ENCODE results near the gene FGD2. TPM values are rescaled to one million over a fixed set of nuclear protein-coding genes. Genes with fewer than 3 reads are reported as not detected.

Gene FGD2
- total and polyA plus RNA-seq, 9 of the 15 experiments (the other 6 are each of a cell fraction or from before 2014, with no cell fraction given) = 0.09 TPM; not detected in 8

- WGBS (ENCODE audit: insufficient coverage, low coverage, missing lambda C conversion rate) = 2% methylated on average over 8 of the region's 8 CpGs
- BruUV-seq (replicated peaks) = no TSS peak
- H3K27ac ChIP-seq (ENCODE audit: extremely low read depth, low read depth, low read length) = peak overlapping the region; percentile 84
- TF ChIP-seq ARNT (IDR thresholded peaks at IDR 0.05) = 0 out of 4 replicates have a peak, but pooled peaks of 1 of the 2 experiments have one; percentile 26
- 0 out of 2 replicates have a peak, but pooled peaks have one; percentile 22 for TF ChIP-seq NBN (IDR thresholded peaks at IDR 0.05; ENCODE audit: low read depth)
- peak; percentile 70; the same call in 1 of the 2 replicates for TF ChIP-seq KAT7 (CRISPR knock-in tag; IDR thresholded peaks at IDR 0.05; ENCODE audit: borderline replicate concordance)
- 0 out of 2 replicates have a peak, but pooled peaks have one; percentile 31 for TF ChIP-seq MIER1 (IDR thresholded peaks at IDR 0.05; ENCODE audit: low read depth)
- TF ChIP-seq RERE (CRISPR knock-in tag; IDR thresholded peaks at IDR 0.05; ENCODE audit: borderline replicate concordance) = 0 out of 2 replicates have a peak, but pooled peaks have one; percentile 56
- 0 out of 2 replicates have a peak, but pooled peaks have one; percentile 44 for TF ChIP-seq RFX7 (CRISPR knock-in tag; IDR thresholded peaks at IDR 0.05)
- TF ChIP-seq PATZ1 (CRISPR knock-in tag; IDR thresholded peaks at IDR 0.05; ENCODE audit: borderline replicate concordance) = 0 out of 2 replicates have a peak, but pooled peaks have one; percentile 11
- 0 out of 2 replicates have a peak, but pooled peaks have one; percentile 8 for TF ChIP-seq ARID3B (CRISPR knock-in tag; IDR thresholded peaks at IDR 0.05; ENCODE audit: borderline replicate concordance)
- no peak for TF ChIP-seq MYC (IDR thresholded peaks at IDR 0.05; ENCODE audit: low read depth, low read length)
- TF ChIP-seq MYC (CRISPR knock-in tag; IDR thresholded peaks at IDR 0.05; ENCODE audit: borderline replicate concordance, low read depth) = peak; percentile 30; the same call in 1 of the 2 replicates
- no peak for TF ChIP-seq SNRNP70 (optimal IDR thresholded peaks at IDR 0.05; ENCODE audit: low read depth, low read length)
Observed at GRCh38 chr6:36986704-36987047, 18.8 kb upstream of the FGD2 start.

More at GRCh38 chr6:36986704-36987047, 18.8 kb upstream of the FGD2 start:
- in situ Hi-C loops (cut with MboI) = no loop called here
- Histone ChIP-seq H3K9ac (ENCODE audit: insufficient read depth in 1 of 2, low read depth in 2 of 2, low read length in 2 of 2) (peak overlapping the region; percentile 84 to 99), H3K27me3 (ENCODE audit: control insufficient read depth in 2 of 2, insufficient read depth in 2 of 2, low read length in 2 of 2) (peaks cover 0 to 2% of the 10 kb centered on the region in 2 experiments; a peak in 2 of 5 replicates), H3K9me3 (replicated peaks; ENCODE audit: control insufficient read depth, insufficient read depth, low read depth, low read length) (no peaks in the 10 kb centered on the region; the same call in 1 of the 2 replicates), H3K9me1 (ENCODE audit: control insufficient read depth, insufficient read depth, low read length) (peaks cover 7% of the 10 kb centered on the region), H2AFZ (ENCODE audit: low read depth, low read length) (peak overlapping the region; percentile 86), H3K4me3 (peak overlapping the region; percentile 95), H3K36me3 (ENCODE audit: control insufficient read depth, insufficient read depth, low read length) (peaks cover 23% of the 10 kb centered on the region), H3K4me2 (ENCODE audit: insufficient read depth, low read length) (peak overlapping the region; percentile 94), H3K4me1 (replicated peaks in 1 of 2; ENCODE audit: control insufficient read depth in 2 of 2, insufficient read depth in 2 of 2, low read length in 2 of 2) (peaks cover 25 to 26% of the 10 kb centered on the region in 2 experiments), H3K79me2 (ENCODE audit: control insufficient read depth, insufficient read depth, low read length) (peaks cover 51% of the 10 kb centered on the region), H4K20me1 (replicated peaks; ENCODE audit: control insufficient read depth, insufficient read depth, low read length) (peaks cover 23% of the 10 kb centered on the region)
- FAIRE-seq (peak; percentile 71), DNase-seq (ENCODE audit: extremely low read depth in 1 of 4, low spot score in 3 of 4) (peak in 1 of 4 experiments; percentile 37), ATAC-seq (peak; percentile 32)
- intact Hi-C loops (cut with micrococcal nuclease) = loop anchor here (5.0 kb wide), 1 partner anchor 99 kb away; the partner anchor contains the start of gene C6orf89
- ChIA-PET CTCF (ENCODE audit: low intra/inter-chr PET ratio) (no interaction called here), POLR2A (interaction anchor here (0.6 to 2.5 kb wide), 13 partner anchors 9 to 564 kb away, joined by 3 to 6 read pairs (median 3); partner anchors contain the start of genes PI16 and PPIL1)
